Activated naive CD4-positive, alpha-beta T cell (primary cell): Measurements from ENCODE around the gene TRPV4.

Source experiments
- DNase-seq, 4 experiments: peaks; one replicate each; lab custom pipeline; 2025; lab: John Stamatoyannopoulos, UW

Gene TRPV4

GRCh38 chr12:109778684-109779083 lies 54.5 kb downstream of the TRPV4 start:
- DNase-seq, result no peak

DNA sequence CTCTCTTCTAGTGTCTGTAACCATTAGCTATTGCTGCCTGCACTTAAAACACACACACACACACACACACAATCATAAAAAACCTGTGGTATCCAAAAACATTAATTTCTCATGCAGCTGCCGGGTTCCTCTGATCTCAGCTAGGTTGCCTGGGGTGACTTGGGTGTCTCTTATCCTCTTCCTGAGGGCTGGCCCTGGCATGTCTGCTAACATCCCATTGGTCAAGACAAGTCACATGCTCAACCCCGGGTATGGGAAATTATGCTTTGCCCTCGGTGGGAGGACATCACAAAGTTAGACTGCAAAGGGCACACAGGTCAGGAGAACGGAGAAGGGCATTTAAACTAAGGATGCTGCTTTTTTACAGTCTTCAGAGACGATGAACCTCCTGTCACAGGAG lies 55.7 kb downstream of the TRPV4 start:
- peak in 1 of 4 experiments; percentile 2 for DNase-seq

GRCh38 chr12:109776624-109777023 lies 56.6 kb downstream of the TRPV4 start:
- DNase-seq, result no peak

GRCh38 chr12:109775172-109775881 lies 57.9 kb downstream of the TRPV4 start:
- DNase-seq, result peak; percentile 21 to 70 (median 55)

GRCh38 chr12:109773384-109774011 lies 59.7 kb downstream of the TRPV4 start:
- no peak for DNase-seq

DNA sequence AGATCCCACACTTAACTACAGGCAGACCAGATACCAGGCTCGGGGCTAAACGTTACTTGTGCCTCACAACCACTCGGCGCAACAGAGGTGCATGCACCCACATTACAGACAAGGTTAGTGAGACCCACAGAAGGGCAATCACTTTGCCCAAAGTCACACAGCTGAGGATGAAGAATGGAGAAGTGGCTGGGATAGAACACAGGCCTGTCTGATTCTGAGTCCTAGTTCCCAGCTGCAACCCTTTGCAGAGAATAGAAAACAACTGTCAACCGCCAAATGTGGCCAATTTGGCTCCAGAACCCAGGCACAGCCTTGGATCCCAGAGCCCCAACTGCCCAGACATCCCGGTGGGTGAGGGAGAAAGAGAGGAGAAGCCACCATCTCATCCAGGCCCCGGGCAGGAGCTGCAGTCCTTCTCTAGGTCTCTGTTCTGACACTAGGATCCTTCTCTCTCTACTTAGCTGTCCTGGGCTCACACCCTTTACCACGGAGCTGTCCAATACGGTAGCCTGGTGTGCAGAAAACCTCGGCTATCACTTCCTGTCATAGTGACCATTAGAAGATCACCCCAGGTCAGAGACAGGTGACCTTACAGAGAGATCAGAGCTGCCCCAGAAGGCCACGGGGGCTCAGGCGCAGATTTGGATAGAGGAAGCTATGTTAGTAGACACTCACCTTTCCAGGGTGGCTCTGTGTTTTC lies 60.4 kb downstream of the TRPV4 start:
- no peak for DNase-seq

DNA sequence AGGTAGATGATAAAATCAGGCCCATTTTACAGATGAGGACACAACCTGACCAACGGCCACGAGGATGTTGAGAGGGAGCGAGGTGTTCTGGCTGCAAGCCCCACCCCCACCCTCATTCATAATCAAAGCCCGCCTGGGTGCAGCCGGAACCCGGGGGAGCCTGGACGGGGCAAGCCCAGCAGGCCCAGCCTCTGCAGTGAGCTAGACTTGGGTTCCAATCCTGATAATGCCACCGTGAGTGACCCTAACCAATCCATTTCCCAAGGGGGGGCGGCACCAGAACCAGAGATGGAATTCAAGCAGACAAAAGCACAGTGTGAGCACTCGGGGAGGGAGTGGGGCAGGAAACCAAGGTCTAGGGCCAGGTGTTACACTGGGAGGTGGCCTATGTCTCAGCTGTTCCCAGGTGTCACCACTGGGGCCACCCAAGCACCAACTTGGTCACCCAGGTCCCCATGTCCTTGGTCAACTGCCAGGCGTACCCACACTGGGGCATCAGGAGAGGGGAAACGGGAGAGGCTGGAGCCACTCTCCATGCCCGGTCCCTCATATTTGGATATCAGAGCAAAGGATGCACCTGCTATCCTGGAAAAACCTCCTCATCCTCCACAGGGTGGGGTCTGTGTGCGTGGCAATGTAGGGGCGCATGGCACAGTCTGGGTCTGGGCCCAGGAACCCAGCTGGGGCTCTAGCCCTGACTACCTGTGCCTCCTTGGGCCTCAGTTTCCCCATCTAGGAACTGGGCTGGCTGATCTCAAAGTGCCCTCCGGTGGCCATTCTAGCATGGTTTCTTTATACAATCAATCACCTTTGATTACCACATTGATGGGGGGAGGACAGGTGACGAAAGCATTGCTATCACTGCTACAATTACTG lies 61.2 kb downstream of the TRPV4 start:
- no peak for DNase-seq

- no peak for DNase-seq
Observed at GRCh38 chr12:109770861-109771670, 62.1 kb downstream of the TRPV4 start.

DNA sequence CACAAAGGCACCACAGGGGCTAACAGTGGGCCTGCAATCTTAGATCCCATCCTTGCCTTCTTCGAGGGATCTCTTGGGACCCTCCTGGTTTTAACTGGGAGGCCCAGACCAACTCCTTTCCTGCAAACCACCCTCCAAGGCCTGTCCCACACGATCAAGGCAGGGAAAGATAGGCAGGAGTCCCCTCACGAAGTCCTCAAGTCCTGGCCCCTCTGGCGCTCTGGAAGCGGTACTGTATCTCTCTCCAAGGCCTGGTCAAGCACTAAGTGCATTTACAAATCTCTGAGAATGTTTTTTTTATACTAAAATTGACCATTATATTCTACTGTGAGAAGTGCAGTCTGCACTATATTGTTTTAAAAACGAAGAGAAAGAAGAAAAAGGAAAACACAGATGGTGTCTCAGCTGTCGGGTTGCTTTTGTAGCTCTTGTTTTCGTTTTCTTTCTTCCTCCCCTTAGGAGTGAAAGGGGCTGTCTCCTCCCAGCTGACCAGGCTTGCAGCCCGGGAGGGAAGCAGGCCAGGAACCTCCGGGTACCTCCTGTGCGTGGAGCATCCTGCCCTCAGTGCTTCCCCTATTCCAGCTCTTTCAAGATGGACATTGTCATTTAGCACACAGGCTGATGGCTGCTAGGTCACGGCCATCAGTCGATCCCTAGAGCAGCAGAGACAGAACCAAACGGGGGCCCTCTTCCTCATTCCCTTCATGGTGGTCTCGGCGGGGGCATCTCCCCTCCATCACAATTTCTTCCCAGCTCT lies 62.9 kb downstream of the TRPV4 start:
- no peak for DNase-seq

DNA sequence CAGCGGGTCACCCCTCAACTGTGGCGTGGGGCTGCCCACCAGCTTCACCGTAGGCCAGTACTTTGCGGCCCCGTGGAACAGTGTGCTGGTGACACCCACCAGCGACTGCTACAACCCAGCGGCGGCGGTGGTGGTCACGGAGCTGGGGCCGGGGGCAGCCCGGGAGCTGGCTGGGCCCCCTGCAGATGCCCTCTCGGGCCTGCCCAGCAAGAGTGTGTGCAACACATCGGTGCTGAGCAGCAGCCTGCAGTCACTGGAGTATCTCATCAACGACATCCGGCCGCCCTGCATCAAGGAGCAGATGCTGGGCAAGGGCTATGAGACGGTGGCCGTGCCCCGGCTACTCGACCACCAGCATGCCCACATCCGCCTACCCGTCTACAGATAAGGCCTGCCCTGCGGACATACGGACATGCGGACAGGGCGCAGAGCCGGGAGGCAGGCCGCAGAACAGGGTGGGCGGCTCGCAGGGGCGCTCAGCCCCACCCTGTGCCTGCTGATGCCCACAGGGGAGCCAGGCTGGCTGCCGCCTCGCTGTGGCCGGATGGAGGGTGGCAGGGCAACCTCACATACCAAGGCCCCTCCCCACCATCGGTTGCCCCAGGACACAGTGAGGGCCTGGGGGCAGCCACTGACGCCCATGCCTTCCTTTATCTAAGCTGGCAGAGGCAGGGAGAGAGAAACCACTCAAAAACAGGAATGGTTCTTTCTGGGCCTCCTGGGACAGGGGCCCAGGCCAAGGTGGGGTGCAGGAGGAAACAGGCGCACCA lies 64.1 kb downstream of the TRPV4 start:
- no peak for DNase-seq

DNA sequence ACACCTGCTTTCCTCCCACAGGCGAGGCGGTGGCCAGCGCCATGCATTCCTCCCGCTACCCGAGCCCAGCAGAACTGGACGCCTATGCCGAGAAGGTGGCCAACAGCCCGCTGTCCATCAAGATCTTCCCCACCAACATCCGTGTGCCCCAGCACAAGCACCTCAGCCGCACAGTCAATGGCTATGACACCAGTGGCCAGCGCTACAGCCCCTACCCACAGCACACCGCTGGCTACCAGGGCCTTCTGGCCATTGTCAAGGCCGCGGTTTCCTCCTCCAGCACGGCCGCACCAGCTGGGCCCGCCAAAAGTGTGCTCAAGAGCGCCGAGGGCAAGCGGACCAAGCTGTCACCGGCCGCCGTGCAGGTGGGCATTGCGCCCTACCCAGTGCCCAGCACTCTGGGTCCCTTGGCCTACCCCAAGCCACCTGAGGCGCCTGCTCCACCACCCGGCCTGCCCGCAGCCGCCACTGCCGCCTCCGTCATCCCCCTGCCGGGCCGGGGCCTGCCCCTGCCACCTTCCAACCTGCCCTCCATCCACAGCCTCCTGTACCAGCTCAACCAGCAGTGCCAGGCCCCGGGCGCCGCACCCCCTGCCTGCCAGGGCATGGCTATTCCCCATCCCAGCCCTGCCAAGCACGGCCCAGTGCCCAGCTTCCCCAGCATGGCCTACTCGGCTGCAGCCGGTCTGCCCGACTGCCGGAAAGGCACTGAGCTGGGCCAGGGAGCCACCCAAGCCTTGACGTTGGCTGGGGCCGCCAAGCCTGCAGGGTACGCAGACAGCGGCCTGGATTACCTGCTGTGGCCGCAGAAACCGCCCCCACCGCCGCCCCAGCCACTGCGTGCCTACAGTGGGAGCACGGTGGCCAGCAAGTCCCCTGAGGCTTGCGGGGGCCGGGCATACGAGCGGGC lies 65.0 kb downstream of the TRPV4 start:
- no peak for DNase-seq

GRCh38 chr12:109767456-109767855 lies 65.7 kb downstream of the TRPV4 start:
- DNase-seq, result no peak

- DNase-seq, result no peak
Observed at GRCh38 chr12:109766251-109766778, 66.9 kb downstream of the TRPV4 start.

DNA sequence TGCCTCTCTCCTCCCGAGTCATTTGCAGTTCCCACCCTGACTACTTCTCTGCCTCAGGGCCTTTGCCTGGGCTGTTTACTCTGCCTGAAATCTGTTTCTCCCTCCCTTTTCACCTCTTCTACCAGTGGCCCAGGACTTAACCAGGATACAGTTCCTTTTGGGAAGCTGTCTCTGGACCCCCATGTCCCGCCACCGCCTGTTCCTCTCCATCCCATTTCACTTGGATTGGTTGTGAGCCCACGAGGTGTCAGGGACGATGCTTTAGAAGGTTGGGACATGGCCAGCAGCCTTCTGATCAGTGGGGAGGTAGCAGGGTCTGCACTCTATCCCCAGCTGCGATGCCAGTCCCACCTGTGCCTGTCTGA lies 67.8 kb downstream of the TRPV4 start:
- no peak for DNase-seq

DNA sequence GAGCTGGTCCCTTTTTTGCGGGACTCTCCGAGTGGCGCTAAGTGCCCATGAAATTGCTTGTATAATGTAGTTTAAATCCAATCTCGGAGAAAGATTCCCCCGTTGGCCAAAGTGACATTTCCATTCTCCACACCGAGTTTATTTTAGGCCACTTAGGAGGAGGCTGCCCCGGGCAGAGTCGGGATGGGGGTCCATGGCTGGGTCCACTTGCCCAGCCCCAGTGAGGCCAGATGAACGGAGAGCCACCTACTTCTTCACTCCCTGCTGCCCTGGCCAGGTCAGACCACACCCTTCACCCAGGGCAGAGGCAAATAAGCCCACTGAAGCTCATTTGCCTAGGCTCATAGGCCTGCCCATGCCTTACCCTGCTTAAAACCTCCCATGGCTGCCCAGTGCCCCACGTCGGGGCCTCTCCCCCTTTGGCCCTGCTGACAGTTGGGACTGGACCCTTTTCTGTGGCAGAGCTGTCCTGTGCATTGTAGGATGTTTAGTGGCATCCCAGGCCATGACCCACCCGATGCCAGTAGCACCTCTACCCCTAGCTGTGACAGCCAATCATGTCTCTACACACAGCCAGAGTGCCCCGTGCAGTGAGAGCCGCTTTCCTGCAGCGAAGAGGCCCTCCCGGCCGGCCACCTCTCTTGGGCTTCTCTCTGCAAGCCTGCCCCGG lies 68.3 kb downstream of the TRPV4 start:
- DNase-seq, result no peak

- DNase-seq, result no peak
Observed at GRCh38 chr12:109764123-109764522, 69.1 kb downstream of the TRPV4 start.

DNA sequence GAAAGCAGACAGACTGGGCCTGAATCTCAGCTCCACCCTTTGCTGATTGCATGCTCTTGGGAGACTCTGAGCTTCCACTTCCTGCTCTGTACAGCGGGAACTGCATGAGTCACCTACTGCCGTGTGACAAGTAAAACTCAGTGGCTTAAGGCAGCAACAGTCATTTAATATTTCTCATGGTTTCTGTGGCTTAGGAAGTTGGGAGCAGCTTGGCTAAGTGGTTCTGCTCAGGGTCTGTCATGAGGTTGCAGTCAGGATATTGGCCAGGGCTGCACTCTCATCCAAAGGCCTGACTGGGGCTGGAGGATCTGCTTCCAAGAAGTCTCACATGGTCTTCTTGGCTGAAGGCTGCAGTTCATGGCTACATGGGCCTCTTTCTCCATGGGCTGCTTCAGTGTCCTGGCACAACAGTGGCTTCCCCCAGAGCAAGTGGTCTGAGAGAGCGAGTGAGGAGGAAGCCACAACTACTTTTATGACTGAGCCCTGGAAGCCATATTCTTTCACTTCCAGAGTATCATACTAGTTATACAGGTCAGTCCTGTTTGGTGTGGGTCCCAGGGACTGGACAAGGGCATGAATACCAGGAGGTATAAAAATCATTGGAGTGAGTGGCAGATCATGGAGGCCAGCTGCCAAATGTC lies 69.9 kb downstream of the TRPV4 start:
- no peak for DNase-seq
